Adipose tissue (tissue), 3 donors: Measurements from ENCODE around the gene TTC28. TPM values are rescaled to one million over a fixed set of nuclear protein-coding genes. Genes with fewer than 3 reads are reported as not detected.
"Not testable (repeated sequence)": the region's sequence is repeated elsewhere in the genome, so short reads cannot be mapped to it uniquely, and the experiment has no call there.

Experiments
- H3K27ac ChIP-seq: one replicate; pipeline ENCODE4 v1.5.1; 2013; ENCODE audit warnings: low read depth, low read length
- WGBS, 3 donors: extraction: QIAGEN DNeasy Blood & Tissue Kit; methylation state at CpG; one replicate each; pipeline ENCODE4 v1.1.7; 2013; 5-methylcytosine and 5-hydroxymethylcytosine counted together
- polyA plus RNA-seq, 3 donors: library from polyadenylated mRNA; stranded (reverse); fragments of 200-250 nt; gene quantifications; one replicate each; pipeline ENCODE4 v1.2.3, GENCODE V29; 2013
- donor health status: healthy with polysubstance abuse.
- donor health status: Bipolar disorder and iron deficiency.
- donor health status: healthy.

Gene TTC28
- polyA plus RNA-seq, 3 donors = 2.8 to 10.6 (median 8.3) TPM

DNA sequence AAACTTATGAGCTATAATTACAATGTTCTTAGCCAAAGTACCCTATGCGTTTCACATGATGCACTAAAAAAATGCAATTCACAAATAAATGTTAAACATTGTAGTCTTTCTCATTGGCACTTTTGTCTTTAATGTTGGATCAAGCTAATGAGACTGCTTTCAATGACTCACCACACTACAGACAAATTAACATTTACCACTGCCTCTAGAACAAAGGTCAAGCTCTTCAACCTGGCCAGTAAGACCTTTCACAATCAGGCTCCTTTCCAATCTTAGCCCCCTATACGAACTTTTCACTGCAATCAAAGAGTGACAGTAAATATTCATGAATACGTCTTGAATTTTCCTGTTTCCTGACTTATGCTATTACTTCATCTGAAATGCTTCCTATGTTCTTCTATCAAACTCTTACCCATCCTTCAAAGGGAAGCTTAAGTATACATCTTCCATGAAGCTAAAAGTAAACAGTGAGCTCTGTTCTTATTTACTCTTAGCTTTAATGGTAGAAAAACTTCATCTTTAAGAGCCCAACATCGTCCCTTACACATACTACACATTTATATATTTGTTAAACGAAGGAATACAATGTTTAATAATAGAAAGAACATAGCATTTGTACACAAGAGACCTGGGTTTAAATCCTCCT lies 433.9 kb downstream of the TTC28 start:
- H3K27ac ChIP-seq = no peak overlapping the region
- WGBS, 3 donors = 77 to 88% (median 77%) methylated on average over 5 of the region's 5 CpGs

DNA sequence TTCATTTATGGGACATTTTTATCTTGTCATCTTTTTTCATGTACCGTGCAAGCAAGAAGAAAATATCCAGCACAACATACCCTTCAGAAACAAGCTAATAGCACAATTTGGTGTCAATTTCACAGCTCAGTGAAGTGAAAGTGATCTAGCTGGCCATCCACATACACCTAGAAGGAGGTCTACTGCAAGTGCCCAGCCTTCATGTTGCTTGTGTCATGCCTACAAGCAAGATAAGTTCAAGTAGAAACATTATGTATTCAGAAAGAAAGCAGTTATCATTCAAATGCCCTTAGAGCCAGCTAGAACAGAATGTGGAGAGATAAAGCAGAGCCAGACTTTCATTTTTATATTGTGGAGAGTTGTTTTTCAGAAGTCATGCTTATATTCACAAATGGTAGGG lies 434.9 kb downstream of the TTC28 start:
- no peak overlapping the region for H3K27ac ChIP-seq
- WGBS, 3 donors = 83 to 93% (median 88%) methylated on average over 1 of the region's 1 CpG

GRCh38 chr22:28243539-28243938 lies 436.1 kb downstream of the TTC28 start:
- H3K27ac ChIP-seq = no peak overlapping the region
- WGBS, 3 donors = 78 to 91% (median 83%) methylated on average over 3 of the region's 3 CpGs

DNA sequence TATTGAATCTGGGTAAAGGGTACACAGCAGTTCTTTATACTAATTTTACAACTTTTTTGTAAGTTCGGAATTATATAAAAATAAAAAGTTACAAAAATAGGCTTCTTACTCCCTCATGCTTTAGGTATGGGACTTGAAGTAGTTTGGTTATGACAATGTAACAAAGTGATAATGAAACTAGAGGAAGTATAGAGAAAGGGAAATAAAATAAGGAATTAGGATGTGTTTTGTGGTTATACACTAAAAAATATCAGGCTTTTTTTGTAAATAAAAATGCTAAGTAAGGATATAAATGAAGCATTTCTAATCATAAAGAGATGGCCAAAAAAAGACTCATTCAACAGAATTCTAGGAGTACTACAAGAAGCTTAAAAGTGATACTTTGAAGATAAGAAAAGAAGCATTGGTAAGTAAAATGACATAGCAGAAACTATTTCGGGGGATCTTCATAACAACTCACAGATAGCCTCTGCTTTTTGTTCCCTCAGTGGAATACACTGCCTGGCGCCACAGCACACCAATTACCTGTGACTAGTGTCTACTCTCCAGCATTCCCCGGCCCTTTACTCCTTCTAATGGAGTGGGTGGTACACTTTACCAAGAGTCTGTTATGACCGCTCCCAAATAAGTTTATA lies 437.9 kb downstream of the TTC28 start:
- WGBS, 3 donors = 75 to 94% (median 78%) methylated on average over 5 of the region's 5 CpGs
- H3K27ac ChIP-seq = no peak overlapping the region

- no peak overlapping the region for H3K27ac ChIP-seq
Observed at GRCh38 chr22:28239941-28240340, 439.7 kb downstream of the TTC28 start.

DNA sequence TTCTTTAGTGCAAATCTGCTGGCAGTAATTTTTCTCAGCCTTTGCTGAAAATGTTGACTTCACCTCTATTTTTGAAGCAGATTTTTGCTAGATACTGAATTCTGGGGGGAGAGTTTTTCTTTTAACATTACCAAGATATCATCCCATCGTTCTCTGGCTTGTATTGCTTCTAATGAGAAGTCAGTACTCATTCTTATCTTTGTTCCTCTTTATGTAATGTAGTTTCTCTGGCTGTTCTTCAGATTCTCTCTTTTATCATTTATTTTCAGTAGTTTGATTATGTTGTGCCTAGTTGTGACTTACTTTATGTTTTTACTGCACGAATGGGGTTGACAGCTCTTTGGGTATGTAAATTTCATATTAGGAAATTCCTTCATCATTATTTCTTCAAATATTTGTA lies 441.9 kb downstream of the TTC28 start:
- WGBS, 3 donors = 88 to 96% (median 90%) methylated on average over 2 of the region's 2 CpGs
- H3K27ac ChIP-seq = no peak overlapping the region

GRCh38 chr22:28237112-28237511 lies 442.5 kb downstream of the TTC28 start:
- WGBS, 3 donors = 71 to 90% (median 74%) methylated on average over 4 of the region's 4 CpGs
- H3K27ac ChIP-seq = no peak overlapping the region

GRCh38 chr22:28232204-28232603 lies 447.4 kb downstream of the TTC28 start:
- WGBS, 3 donors = 92 to 96% (median 93%) methylated on average over 3 of the region's 3 CpGs
- H3K27ac ChIP-seq = no peak overlapping the region

DNA sequence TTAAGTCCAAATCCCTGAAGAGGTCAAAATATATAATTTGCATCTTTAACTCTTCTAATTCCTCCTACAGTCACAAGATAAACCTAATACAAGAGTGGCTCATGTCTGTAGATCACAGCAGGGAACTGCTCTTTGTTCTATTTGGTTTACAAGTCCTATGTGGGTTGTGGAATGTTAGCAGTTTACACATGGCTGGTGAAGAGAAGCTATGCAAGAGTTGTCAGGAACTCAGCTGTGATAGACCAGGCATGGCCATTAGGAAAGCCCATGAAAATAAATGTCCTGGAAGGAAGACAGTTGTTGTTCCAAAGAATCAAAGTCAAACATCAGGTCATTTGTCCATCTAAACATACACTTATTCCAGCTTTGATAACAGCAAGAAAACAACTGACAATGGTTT lies 448.2 kb downstream of the TTC28 start:
- no peak overlapping the region for H3K27ac ChIP-seq

DNA sequence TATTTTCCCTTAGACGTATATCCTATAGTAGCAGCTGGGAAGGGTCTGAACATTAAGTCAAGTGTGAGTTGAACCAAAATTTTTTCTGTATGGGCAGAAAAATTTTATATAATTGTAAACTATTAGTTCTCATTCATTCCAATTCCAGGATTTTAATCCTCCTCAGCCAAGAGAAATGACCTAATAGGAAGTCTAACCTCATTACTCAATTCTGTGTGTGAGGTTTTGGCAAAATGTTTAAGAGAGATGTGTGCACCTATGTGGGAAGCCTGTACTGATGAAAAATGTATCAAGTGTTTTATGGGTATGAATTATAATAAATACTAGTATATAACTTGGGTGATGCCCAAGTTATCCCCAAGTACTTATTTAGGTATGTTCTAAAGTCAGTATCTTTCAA lies 449.0 kb downstream of the TTC28 start:
- H3K27ac ChIP-seq = no peak overlapping the region
- 42 to 74% (median 64%) methylated on average over 1 of the region's 1 CpG for WGBS, 3 donors

GRCh38 chr22:28229566-28230485 lies 449.8 kb downstream of the TTC28 start:
- no peak overlapping the region for H3K27ac ChIP-seq
- 65 to 90% (median 89%) methylated on average over 3 of the region's 3 CpGs for WGBS, 3 donors

- WGBS, 3 donors = 65 to 79% (median 66%) methylated on average over 7 of the region's 7 CpGs
- H3K27ac ChIP-seq = no peak overlapping the region
Observed at GRCh38 chr22:28223826-28224225, 455.8 kb downstream of the TTC28 start.

- WGBS, 3 donors = 57 to 71% (median 70%) methylated on average over 3 of the region's 3 CpGs
Observed at GRCh38 chr22:28222976-28223745, 456.5 kb downstream of the TTC28 start.

GRCh38 chr22:28222571-28222970 lies 457.1 kb downstream of the TTC28 start:
- WGBS, 3 donors = 87 to 95% (median 92%) methylated on average over 2 of the region's 2 CpGs
- no peak overlapping the region for H3K27ac ChIP-seq

More at GRCh38 chr22:28222976-28223745, 456.5 kb downstream of the TTC28 start:
- no peak overlapping the region for H3K27ac ChIP-seq

- H3K27ac ChIP-seq = no peak overlapping the region
- 61 to 82% (median 69%) methylated on average over 3 of the region's 3 CpGs for WGBS, 3 donors
Observed at GRCh38 chr22:28222052-28222451, 457.6 kb downstream of the TTC28 start.

GRCh38 chr22:28220626-28221363 lies 458.8 kb downstream of the TTC28 start:
- H3K27ac ChIP-seq = no peak overlapping the region
- 72 to 82% (median 73%) methylated on average over 5 of the region's 5 CpGs for WGBS, 3 donors

DNA sequence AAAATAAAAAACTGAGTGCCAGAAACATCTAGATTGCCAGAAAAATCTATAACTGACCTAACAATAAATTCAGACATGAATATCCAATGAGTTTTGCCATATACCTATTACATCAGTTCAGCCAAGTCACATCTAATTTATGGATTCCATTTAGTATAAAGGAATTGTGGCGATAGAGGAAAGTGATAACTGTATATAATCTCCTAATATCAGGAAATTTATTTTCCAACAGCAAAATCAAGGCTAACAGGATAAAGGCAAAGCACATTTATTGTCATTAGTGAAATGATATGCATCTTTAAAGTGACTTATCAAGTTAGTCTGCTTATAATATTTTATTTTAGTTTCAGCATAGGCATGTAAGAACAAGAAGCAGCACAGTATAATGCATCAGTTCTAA lies 462.4 kb downstream of the TTC28 start:
- WGBS, 3 donors = 87 to 96% (median 92%) methylated on average over 1 of the region's 1 CpG
- H3K27ac ChIP-seq = no peak overlapping the region

- 93 to 95% (median 95%) methylated on average over 5 of the region's 5 CpGs for WGBS, 3 donors
- not testable (repeated sequence) for H3K27ac ChIP-seq
Observed at GRCh38 chr22:28214750-28215149, 464.9 kb downstream of the TTC28 start.
